HG03354 (cell line): ENCODE measurements around the gene KIFC3.
"Not testable (repeated sequence)": the region's sequence is repeated elsewhere in the genome, so short reads cannot be mapped to it uniquely, and the experiment has no call there.

Experiments
- ATAC-seq: cut with Tn5 transposase; IDR thresholded peaks from one replicate; pipeline ENCODE4 v1.9.1; 2021; ENCODE audit warnings: mild to moderate bottlenecking; ENCODE audit not compliant: unreplicated experiment, poor library complexity, severe bottlenecking

Gene KIFC3

DNA sequence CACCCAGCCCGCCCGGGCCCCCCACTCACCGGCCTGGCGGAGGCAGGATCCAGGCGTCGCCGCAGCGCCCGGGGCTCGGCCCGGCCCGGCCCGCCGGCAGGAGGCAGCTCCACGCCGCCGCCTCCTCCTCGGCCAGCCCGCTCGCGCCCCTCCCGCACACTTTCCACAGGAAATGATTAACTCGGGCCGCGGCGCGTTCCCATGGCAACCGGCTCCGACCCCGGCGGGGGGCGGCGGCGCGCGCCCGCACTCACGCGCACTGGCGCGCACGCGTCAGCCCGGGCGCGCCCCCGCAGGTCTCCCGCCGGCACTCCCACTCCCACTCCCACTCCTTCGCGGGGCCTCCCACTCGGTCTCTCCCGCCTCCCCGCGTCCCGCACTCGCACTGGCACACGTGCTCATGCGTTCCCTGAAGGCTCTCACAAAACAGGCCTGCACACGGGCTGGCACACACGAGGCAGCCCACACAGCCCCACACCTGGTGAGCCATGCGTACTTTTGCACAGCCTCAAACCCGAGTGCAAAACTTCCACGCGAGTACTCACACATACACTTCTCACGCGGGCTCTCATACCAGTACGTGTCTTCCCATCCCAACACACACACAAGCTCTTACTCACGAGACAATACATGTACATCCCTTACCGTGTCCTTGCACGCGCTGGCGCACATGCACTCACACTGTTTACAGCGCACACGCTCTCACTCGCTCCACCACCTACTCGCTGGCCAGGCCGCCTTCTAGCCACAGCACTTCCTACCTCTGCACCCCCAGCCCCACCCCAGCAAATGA, at the start of gene KIFC3:
Gene KIFC3 (minus strand): TSS at position 151 of the 793 bp plus-strand sequence. CDS start 4,248 bp downstream, outside the sequence.
- ATAC-seq = peak; percentile 74

DNA sequence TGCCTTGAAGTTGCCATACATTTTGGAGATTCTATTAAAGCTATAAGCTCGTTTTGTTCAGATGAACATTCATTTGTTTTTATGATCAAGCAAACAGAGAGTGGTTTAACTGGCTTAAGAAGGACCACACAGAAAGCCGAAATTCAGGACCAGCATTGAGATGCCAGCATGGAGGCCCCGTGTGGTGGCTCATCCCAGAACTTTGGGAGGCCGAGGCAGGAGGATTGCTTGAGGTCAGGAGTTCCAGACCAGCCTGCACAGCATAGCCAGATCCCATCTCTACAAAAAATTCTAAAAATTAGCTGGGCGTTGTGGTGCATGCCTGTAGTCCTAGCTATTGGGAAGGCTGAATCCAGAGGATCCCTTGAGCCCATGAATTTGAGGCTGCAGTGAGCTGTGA, 45.9 kb upstream of the KIFC3 start:
- ATAC-seq = no peak

GRCh38 chr16:57846931-57847330, 44.6 kb upstream of the KIFC3 start:
- not testable (repeated sequence) for ATAC-seq

GRCh38 chr16:57846078-57846697, 43.9 kb upstream of the KIFC3 start:
- ATAC-seq = no peak

DNA sequence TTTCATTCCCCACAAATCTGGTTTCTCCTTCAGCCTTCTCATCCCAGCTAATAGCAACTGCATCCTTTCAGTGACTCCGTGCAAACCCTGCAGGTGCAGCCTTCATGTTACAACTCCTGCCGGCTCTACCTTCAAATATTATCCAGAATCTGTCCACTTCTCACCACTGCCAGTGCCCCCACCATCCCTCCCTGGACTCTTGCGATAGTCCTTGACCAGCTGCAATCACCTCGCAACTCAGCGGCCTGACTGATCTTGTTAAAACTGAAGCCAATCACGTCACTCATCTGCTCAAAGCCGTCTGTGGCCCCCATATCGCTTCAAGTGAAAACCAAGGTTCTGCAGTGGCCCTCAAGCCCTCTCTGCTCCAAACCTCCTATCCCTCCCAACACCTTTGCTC, 42.8 kb upstream of the KIFC3 start:
- ATAC-seq = no peak

DNA sequence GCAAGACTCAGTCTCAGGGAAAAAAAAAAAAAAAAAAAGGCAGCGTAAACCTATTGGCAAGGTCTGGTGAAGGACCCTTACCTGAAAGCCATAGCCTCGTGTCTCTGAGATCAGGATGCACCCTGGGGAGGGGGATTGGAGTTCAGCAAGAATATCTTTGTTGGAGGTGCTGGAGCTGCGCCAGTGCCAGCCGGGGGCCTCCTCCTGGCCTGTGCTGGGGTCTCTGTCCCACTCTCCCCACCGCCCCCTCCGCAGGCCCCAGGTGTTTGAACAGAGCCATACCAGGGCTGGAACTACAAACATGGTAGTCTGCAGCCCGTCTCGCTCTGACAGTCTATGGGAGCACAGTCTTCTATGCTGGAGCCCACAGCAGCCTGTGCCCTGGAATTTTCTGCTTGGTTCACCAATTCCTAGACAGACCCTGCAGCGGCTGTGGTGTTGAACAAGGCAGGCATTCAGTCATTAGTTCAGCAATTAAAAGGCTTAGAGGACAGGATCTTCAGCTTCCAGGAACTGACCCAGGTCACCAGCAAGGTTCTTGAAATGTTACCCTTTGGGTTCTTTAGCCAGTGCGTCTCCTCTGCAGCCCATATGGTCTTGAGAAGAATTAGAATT, 42.2 kb upstream of the KIFC3 start:
- ATAC-seq = no peak

DNA sequence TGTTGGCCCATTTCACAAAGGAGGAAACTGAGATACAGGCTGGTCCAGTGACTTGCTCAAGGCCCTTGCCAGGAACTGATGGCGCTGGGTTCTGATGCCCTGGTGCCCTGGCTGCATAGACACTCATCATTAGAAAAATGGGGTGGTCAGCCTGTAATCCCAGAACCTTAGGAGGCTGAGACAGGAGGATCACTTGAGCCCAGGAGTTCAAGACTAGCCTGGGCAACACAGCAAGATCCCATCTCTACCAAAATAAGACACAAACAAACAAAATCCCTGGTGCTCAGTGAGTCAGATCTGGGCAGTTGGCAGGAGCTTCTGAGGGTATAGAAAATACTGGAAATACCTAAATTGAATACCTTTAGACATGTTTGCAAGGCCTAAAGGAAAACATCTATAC, 41.1 kb upstream of the KIFC3 start:
- no peak for ATAC-seq

DNA sequence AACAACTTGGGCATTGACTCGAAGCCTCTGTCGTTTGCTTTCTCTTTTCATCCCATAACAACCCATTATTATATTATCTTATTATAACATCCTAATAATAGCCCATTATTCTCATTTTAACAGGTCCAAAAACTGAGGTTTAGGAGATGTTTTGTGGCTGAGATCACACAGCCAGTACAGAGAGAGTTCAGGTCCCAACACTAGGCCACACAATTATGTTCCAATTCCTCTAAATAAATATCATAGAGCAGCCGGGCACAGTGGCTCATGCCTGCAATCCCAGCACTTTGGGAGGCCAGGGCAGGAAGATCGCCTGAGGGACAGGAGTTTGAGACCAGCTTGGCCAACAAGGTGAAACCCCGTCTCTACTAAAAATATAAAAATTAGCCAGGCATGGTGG, 40.3 kb upstream of the KIFC3 start:
- no peak for ATAC-seq

- ATAC-seq = no peak
Observed at GRCh38 chr16:57840833-57841232, 38.5 kb upstream of the KIFC3 start.

DNA sequence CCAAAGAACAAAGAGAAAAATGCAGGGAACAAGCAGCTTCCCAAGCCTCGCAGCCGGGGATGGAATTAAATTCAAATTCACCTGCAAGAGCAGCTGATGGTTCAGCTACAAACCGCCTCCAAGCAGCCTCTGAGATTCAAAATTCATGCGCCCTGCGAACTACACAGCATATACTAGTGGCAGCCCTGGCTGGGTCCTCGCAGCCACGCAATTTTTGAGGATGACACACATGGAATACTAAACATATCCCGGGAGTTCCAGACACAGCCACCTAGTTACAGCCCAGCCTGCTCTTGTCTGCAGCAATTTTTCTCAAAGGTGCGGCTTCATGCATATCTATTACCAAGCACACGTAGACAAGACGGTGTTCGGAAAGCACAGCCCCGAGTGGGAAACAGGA, 35.9 kb upstream of the KIFC3 start:
- no peak for ATAC-seq

- ATAC-seq = no peak
Observed at GRCh38 chr16:57837305-57838125, 35.2 kb upstream of the KIFC3 start.

- ATAC-seq = not testable (repeated sequence)
Observed at GRCh38 chr16:57835439-57835838, 33.1 kb upstream of the KIFC3 start.

DNA sequence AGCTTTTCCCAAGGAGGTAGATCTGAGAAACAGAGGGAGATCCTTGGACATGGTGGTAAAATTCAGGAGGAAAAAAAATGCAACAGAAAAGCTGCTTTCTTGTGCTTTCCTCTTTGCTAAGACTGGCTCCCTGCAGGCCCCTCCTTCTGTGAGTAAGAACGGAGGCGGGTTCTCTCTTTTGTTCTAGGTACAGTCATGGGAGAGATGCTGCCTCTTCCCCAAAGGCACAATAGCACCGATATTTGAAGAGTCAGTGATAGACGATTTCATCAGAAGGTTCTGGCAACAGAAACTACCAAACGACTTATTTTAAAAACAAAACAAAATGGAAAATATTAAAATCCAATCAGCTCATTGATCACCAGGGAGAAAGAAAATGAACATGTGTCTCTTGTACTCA, 32.6 kb upstream of the KIFC3 start:
- no peak for ATAC-seq

- no peak for ATAC-seq
Observed at GRCh38 chr16:57830890-57831484, 28.7 kb upstream of the KIFC3 start.

DNA sequence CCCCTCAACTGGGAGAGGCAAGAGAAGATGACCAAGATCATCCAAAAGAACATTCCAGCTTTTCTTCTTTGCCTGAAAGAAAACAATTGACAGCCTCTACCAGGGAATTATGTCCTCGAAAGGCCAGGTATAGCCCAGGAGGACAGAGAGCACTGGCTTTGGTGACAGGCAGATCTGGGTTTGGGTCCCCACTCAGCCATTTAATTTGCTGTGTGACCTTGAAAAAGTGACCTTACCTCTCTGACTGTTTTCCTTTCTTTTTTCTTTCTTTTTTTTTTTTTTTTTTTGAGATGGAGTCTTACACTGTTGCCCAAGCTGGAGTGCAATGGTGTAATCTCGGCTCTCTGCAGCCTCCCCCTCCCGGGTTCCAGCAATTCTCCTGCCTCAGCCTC, 27.7 kb upstream of the KIFC3 start:
- no peak for ATAC-seq

GRCh38 chr16:57828272-57829161, 26.2 kb upstream of the KIFC3 start:
- no peak for ATAC-seq

DNA sequence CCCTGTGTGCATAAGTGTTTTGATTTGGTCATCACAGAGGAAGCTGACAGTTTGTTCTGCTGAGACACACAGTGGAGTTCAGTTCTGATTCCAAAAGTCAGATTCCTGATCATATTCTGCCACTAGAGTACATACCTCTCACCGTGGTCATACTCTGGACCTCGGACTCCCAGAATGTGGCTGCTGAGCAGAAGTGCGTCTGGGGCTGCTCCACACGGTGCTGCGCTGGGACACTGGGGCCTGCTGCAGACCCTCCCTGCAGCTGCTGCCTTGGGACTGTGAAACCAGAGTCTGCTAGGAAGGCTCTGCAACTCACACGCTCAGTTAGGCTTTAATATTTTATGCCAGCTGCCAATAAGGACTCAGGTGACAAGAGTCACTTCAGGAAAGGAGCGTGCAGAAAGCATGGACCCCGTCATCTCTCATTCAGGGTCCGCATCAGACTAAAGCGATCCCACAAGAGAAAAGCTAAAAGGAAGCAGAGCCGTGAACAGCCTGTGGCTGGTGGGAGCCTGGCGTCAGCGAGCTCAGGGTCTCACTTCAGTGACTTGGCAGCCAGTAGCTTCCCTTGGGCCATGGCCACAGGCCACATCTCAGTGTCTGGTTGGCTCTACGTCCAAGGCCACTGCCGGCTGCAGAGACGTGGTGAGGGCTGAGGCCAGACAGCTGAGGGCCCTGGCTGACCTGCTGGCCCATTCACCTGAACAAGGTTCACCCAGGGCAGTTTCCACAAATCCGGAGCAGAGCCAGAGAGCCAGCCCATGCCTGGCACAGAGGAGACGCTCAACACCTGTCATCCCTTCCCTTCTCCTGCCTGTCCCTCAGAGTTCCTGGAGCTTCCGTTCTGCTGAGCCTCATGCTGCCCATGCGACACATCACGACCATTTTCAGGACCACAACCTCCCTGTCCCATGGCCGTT, 24.7 kb upstream of the KIFC3 start:
- no peak for ATAC-seq

DNA sequence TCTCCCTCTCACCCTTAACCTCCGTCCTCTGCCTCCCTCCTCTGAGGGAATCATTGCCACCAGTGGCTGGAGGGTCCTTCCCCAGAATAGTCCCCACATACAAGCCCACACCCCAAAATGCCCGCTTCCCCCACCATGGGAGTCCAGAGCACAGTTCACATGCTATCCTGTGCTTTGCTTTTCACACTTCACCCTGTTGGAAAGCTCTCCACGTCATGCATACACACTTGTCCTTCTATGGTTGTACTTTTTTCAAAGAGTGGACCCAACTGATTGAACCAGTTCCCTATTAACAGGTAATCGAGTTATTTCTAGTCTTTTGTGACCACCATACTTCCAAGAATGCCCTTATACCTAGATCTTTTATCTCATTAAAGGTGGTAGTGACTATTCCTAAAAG, 23.8 kb upstream of the KIFC3 start:
- no peak for ATAC-seq
